Uterus (tissue), 2 donors: ENCODE measurements around the gene PLCB2.

ENCODE experiments used
- CTCF ChIP-seq, 4 experiments: fragments of 200-600 bp in 2 of 4; fragments of 450-650 bp in 2 of 4; sonication (generic) in 2 of 4; IDR thresholded peaks; one replicate each; pipeline ENCODE4 v1.5.1; 2016 to 2019; ENCODE audit warnings: antibody characterized with exemption in 4 of 4, mild to moderate bottlenecking in 2 of 4, moderate library complexity in 1 of 4
- POLR2A ChIP-seq, 2 donors: fragments of 450-650 bp; IDR thresholded peaks; one replicate each; pipeline ENCODE4 v1.6.1; 2016; ENCODE audit warnings: antibody characterized with exemption in 2 of 2, mild to moderate bottlenecking in 1 of 2, moderate library complexity in 1 of 2

GRCh38 chr15:40285554-40286011 lies 22.2 kb downstream of the PLCB2 start:
- TF ChIP-seq POLR2A (IDR thresholded peaks at IDR 0.05) (no peak), CTCF (IDR thresholded peaks at IDR 0.05) (no peak)
